Peyer's patch (tissue), 4 donors: ENCODE measurements around the gene TTLL4.

Source experiments
- POLR2A ChIP-seq, 2 donors: fragments of 450-650 bp; IDR thresholded peaks; one replicate each; pipeline ENCODE4 v1.5.1; 2017; ENCODE audit warnings: antibody characterized with exemption in 2 of 2, mild to moderate bottlenecking in 2 of 2, moderate library complexity in 2 of 2
- TF ChIP-seq, protein P1 (sequence below), 6 experiments: fragments of 450-650 bp in 4 of 6; fragments of 200-600 bp in 2 of 6; sonication (generic) in 1 of 6; IDR thresholded peaks; one replicate each; pipeline ENCODE4 v1.5.1; 2017 to 2019; ENCODE audit warnings: antibody characterized with exemption in 6 of 6, mild to moderate bottlenecking in 3 of 6, moderate library complexity in 1 of 6

DNA sequence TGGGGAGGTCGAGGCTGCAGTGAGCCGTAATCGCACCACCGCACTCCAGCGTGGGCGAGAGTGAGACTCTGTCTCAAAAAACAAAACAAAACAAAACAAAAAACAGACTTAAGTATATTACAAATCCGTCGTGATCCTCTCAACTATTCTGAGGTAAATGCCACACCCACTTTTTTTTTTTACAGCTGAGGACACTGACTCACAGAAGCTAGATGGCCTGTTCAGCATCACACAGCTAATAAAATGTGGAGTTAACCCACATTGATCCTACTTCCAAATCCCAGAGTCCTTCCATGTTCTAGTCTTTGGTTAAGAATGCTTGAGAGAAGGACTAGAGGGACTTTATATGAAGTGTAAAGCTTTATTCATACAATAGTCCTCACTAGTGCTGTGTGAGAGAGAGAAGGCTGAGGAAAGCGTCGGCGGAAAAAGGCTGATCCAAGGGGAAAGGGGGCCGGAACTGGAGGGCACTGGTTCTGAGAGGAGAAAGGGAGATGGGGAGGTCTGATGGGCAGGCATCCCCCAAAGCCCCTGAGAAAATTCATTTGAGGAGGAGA is 39.5 kb upstream of the TTLL4 start:
- TF ChIP-seq, protein P1, sequence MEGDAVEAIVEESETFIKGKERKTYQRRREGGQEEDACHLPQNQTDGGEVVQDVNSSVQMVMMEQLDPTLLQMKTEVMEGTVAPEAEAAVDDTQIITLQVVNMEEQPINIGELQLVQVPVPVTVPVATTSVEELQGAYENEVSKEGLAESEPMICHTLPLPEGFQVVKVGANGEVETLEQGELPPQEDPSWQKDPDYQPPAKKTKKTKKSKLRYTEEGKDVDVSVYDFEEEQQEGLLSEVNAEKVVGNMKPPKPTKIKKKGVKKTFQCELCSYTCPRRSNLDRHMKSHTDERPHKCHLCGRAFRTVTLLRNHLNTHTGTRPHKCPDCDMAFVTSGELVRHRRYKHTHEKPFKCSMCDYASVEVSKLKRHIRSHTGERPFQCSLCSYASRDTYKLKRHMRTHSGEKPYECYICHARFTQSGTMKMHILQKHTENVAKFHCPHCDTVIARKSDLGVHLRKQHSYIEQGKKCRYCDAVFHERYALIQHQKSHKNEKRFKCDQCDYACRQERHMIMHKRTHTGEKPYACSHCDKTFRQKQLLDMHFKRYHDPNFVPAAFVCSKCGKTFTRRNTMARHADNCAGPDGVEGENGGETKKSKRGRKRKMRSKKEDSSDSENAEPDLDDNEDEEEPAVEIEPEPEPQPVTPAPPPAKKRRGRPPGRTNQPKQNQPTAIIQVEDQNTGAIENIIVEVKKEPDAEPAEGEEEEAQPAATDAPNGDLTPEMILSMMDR (IDR thresholded peaks at IDR 0.05): no peak
- no peak for TF ChIP-seq POLR2A (IDR thresholded peaks at IDR 0.05)
